NCI-H510A treated with DMSO at 0.1 percent for 48 hours (cell line): Measurements from ENCODE around the gene FNBP1.
"Not testable (repeated sequence)": the region's sequence is repeated elsewhere in the genome, so short reads cannot be mapped to it uniquely, and the experiment has no call there.

ENCODE experiments used
- DNase-seq: peaks from one replicate; lab custom pipeline; 2025; lab: John Stamatoyannopoulos, UW

Gene FNBP1

GRCh38 chr9:129953736-129954135 is 89.3 kb downstream of the FNBP1 start:
- no peak for DNase-seq

GRCh38 chr9:129952337-129952736 is 90.7 kb downstream of the FNBP1 start:
- no peak for DNase-seq

GRCh38 chr9:129949821-129950220 is 93.2 kb downstream of the FNBP1 start:
- DNase-seq, result no peak

GRCh38 chr9:129948626-129949025 is 94.4 kb downstream of the FNBP1 start:
- not testable (repeated sequence) for DNase-seq

- no peak for DNase-seq
These were observed 96.6 kb downstream of the FNBP1 start for GRCh38 chr9:129946246-129946995.

GRCh38 chr9:129945314-129945713 is 97.7 kb downstream of the FNBP1 start:
- DNase-seq, result no peak

GRCh38 chr9:129944506-129945116 is 98.4 kb downstream of the FNBP1 start:
- no peak for DNase-seq

GRCh38 chr9:129939431-129939830 is 103.6 kb downstream of the FNBP1 start:
- DNase-seq, result no peak

GRCh38 chr9:129938291-129938979 is 104.6 kb downstream of the FNBP1 start:
- DNase-seq, result no peak

- DNase-seq, result not testable (repeated sequence)
These were observed 105.1 kb downstream of the FNBP1 start for GRCh38 chr9:129937879-129938278.

GRCh38 chr9:129936222-129936621 is 106.8 kb downstream of the FNBP1 start:
- DNase-seq, result no peak

GRCh38 chr9:129934780-129935179 is 108.2 kb downstream of the FNBP1 start:
- no peak for DNase-seq

- DNase-seq, result no peak
These were observed 108.9 kb downstream of the FNBP1 start for GRCh38 chr9:129934041-129934591.

- no peak for DNase-seq
These were observed 109.6 kb downstream of the FNBP1 start for GRCh38 chr9:129933185-129934040.

GRCh38 chr9:129932303-129933151 is 110.5 kb downstream of the FNBP1 start:
- DNase-seq, result no peak

GRCh38 chr9:129930743-129931142 is 112.2 kb downstream of the FNBP1 start:
- no peak for DNase-seq

GRCh38 chr9:129929496-129930125 is 113.4 kb downstream of the FNBP1 start:
- no peak for DNase-seq

- DNase-seq, result no peak
These were observed 119.4 kb downstream of the FNBP1 start for GRCh38 chr9:129923589-129923988.

GRCh38 chr9:129921905-129922304 is 121.1 kb downstream of the FNBP1 start:
- no peak for DNase-seq

- DNase-seq, result no peak
These were observed 123.1 kb downstream of the FNBP1 start for GRCh38 chr9:129919841-129920240.
